ENCODE data around the gene APOM.

Gene APOM

GRCh38 chr6:31680226-31681134 is 24.8 kb downstream of the APOM start, which contains the start of gene LY6G5C:
Gene LY6G5C (minus strand): TSS chr6:31681067. CDS start chr6:31680373, 694 bp downstream.
- peak; percentile 78 for DNase-seq (ENCODE audit: low spot score)

DNA sequence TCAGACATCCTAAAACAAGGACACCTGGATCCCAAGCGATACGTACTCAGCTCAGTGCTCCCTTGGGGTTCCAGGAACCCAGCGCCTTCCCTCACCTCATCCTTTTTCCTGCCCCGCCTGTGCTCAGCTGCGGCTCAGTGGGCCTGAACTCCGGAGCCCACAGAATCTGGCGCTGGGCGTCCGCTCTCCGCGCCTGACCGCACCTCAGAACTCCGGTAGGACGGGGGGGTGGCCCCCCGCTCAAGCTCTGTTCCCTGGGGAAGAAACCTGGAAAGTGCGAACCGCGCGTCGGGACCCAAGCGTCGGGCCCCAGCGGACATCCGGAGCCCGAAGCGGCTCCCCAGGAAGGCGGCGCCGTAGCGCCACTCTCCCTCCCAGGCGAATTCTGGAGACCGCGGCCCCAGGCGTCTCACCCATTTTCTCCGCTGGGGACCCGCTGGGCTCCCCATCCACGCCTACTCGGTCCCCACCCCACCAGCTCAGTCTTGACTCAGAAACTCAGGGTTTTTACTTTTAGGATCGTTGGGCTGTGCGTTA is 25.5 kb downstream of the APOM start:
- DNase-seq (ENCODE audit: low spot score), result no peak

- DNase-seq (ENCODE audit: low spot score), result no peak
Measured at GRCh38 chr6:31683591-31683990, 27.9 kb downstream of the APOM start.

DNA sequence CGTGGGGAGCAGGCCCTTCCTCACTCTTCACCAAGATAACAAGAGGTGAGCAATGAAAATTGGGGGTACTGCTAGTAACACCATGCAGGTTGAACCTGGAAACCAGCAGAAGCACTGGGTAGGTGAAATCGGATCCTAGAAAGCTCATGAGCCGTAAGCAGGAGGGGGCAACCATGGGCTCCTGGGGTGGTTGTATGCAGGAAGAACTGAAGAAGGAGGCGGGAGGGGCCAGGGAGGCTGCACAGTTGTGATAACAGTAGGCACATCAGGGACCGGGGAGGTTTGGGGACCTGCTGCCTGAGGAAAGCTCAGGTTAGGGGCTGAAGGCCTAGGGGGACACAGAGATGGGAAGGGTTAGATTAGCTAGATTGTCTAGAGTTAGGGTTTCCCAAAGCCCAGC is 30.8 kb downstream of the APOM start:
- DNase-seq (ENCODE audit: low spot score), result no peak

DNA sequence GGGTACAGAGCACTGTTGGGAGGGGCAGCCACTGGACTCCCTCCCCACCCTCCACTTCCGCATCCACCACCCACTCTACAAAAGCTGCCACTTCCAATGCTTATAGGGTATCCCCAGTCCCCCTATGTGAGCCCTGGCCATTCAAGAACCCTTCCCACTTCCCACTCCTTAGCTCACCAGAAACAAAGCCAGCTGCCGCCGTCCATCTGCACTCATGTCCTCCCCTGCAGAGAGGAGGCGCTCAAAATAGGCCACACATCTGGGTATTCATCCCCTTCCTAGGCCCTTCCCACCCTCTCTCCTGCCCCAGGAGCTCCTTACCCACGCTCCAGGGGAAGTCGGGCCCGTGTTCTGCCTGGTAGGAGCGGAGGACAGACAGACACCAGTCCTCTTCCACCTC is 31.6 kb downstream of the APOM start:
- DNase-seq (ENCODE audit: low spot score), result no peak

DNA sequence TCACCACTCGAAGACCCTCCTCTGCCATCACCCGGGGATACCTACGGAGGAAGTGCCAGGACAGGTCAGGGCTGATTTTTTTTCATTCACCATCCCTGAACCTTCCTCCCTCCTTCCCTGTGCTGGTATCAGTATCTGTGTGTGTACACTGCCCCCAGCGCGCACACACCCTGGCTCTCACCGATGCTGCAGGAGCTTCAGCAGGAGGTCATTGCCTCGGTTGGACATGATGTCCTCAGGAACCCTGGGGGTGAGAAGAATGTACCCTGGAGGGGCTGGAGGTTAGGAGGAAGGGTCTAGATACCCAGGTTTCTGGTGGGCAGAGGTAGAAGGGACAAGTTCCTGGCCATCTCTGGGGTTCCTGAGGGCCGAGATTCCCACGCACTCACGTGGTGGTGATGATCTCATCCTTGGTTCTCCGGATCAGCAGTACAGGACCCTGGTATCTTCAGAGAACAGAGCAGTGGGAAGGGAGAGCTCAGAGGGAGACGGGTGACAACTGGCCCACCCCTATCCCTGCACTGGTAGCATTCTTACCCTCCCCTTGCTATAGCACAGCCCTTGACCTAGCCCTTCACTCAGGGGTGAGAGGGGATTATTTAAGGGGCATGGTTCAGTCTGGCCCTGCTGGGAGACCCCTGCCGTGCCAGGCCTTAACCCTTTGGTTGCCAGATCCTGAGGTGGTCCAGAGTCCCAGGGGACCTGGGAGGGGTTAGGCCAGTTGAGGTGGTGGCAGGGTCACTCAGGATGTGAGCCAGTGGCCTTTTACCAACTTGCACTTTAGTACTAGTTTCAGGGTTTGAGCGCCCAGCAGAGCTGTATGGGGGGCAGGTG is 32.4 kb downstream of the APOM start:
- DNase-seq (ENCODE audit: low spot score), result no peak

DNA sequence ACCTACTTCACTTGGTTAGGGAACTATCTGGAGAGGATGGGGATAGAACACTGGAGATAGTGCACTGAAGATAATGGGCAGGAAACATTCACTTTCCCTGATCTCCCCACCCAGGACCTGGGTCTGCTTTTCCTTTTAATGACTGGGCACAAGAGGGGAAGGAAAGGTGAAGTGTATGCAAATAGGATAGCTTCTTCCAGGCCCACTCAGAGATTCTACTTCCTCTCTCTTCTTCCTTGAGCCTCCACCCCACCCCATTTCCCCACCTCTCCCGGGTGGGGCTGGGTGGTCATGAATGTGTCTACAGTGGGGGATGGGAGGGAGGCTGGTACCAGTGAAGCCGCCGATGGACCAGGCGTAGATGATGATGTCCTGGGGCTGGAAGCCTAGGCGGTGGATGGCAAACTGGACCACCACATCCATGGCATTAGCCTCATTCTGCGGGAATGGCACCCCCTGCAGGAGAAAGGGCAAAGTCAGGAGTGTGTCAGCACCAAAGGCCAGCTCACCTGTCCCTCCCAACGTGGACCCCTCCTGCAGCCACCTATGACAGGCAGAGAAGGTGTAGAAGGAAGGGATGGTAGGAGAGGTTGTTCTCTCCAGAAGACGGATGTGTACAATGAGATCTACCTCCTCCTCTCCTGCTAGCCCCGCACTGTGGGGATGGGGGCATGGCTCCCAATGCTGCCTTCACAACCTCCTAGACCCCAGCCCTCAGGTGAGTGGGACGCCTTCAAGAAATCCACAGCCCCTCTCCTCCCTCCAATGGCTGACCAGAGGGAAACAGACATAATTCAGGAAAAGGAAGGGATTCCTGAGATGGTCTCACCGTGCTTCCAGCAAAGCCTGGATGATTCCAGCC is 33.8 kb downstream of the APOM start:
- DNase-seq (ENCODE audit: low spot score), result no peak

- peak; percentile 78 for DNase-seq (ENCODE audit: low spot score)
Measured at GRCh38 chr6:31690231-31691077, 34.8 kb downstream of the APOM start.

- no peak for DNase-seq (ENCODE audit: low spot score)
Measured at GRCh38 chr6:31691078-31691463, 35.4 kb downstream of the APOM start.

GRCh38 chr6:31691564-31692108 is 35.9 kb downstream of the APOM start:
- no peak for DNase-seq (ENCODE audit: low spot score)

DNA sequence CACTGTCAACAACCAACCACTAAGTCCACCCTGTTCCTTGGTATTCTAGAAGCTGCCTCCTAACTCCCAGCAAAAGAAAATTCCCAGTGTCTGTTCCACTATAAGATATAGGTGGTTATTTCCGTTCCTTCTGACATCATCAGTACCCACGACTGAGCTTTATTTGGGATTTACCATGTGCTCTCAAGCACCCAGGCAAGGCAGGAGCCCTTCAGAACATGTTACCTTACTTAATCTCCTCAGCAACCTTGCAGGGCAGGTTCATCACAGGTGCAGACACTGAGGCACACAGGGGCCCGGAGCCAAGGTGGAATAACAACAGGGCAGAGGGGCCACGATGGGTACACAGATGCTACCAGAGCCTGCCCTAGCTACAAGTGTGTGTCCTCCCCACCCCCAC is 36.7 kb downstream of the APOM start:
- DNase-seq (ENCODE audit: low spot score), result no peak

DNA sequence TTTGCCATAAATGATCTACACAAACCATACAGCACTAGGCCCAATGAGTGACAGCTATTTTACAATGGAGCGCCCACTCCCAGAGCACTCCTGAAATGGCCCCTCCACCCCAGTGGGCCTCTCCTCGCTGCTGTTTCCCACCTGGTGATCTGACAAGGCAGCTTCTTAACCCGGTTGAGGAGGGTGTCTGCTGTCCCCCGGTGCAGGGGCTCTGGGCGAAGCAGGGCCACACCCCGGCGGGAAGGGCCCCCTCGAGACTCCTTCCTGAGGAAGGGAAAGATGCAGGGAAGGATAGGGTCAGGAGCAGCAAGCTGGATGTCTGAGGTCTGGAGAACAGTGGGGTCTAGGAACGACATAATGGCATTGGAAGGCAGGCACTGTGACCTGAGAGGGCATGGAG is 37.2 kb downstream of the APOM start:
- no peak for DNase-seq (ENCODE audit: low spot score)

DNA sequence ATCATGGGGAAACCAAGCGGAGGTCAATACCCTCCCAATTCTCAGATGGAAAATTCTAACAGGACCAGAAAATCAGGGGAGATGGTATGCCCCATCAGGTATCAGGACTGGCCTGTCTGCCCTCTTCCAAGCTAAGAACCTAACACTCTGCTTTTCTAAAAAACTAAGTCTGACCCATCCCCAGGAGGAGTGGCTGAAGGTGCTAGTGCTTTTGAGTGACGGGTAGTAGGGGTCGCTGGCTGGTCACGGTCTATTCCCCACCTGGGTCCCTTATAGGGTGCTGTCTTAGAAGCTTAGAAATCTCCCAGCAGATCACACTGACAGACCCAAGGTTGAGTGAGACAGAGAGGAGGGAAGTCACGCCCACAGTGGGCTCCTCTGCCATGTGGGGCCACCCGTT is 37.8 kb downstream of the APOM start:
- no peak for DNase-seq (ENCODE audit: low spot score)

GRCh38 chr6:31697555-31697954 is 41.9 kb downstream of the APOM start:
- DNase-seq (ENCODE audit: low spot score), result no peak

DNA sequence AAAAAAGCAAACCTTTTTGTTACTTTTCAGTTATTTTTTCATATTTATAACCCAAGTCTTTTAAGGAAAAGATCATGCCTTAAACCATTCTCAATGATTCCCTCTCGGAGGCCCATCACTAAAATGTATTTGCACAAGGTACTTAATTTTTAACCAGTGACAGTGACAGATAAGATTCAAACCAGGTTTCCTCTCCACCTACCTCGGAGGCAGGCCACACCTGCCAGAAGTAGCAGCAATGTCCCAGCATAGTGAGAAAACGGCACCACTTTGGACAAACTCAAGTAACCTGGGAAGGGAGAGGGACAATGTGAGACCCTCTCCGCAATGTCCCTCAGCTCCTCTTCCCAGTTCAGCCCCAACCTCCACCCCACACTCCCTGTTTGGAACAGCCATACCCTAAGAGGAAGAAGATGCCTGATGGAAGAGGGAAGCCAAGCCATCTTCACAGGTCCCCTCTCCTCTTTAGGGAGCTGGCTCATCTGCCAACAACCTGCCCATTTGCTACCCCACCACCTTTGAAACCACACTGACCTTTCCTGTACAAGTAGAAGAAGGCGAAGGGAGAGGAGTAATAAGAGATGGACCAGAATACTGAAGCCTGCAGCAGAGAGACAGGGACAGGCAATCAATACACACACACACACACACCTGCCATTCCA is 45.2 kb downstream of the APOM start:
- no peak for DNase-seq (ENCODE audit: low spot score)

DNA sequence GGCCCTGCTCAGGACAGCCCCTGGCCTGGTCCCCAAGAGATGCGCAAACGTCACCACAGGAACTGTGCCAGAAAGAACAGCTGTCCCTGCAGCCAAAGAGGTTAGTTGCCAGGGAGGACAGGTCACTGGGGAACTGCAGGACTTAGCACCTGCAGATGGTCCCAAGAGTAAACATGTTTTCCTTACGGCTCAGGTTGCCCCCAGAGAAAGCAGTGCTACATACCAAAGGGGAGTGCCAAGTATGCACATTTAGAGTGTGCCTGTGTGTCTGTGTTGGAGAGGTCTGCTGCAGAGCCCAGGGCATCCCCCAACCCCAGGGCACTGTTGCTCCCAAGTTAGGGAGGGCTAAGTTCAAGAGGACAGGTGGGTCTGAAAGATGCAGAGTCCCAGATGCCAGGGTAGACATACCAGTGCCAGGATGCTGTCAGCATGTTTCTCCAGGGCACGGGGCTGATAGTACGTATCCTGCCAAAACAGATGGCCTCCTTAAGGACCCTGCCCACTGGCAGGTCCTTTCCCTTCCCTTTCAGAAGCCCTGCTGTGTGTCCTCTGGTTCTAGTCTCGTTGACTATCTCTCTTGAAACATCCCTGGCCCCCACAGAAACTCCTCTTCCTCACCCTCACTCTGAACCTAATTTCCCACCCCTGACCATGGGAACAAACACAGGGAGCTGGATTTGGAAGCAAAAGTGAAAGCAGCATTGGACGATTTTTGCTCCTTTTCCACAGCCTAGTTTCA is 46.1 kb downstream of the APOM start:
- DNase-seq (ENCODE audit: low spot score), result peak; percentile 18

- DNase-seq (ENCODE audit: low spot score), result no peak
Measured at GRCh38 chr6:31702405-31702818, 46.7 kb downstream of the APOM start.

GRCh38 chr6:31702819-31703716 is 47.4 kb downstream of the APOM start, which contains the start of gene ABHD16A:
Gene ABHD16A (minus strand): TSS chr6:31703324. CDS start chr6:31703281, 43 bp downstream.
- peak; percentile 98 for DNase-seq (ENCODE audit: low spot score)

Data from pons (tissue), 1 donor.